Measurements from ENCODE around the gene DIPK1A.

DIPK1A gene

DNA sequence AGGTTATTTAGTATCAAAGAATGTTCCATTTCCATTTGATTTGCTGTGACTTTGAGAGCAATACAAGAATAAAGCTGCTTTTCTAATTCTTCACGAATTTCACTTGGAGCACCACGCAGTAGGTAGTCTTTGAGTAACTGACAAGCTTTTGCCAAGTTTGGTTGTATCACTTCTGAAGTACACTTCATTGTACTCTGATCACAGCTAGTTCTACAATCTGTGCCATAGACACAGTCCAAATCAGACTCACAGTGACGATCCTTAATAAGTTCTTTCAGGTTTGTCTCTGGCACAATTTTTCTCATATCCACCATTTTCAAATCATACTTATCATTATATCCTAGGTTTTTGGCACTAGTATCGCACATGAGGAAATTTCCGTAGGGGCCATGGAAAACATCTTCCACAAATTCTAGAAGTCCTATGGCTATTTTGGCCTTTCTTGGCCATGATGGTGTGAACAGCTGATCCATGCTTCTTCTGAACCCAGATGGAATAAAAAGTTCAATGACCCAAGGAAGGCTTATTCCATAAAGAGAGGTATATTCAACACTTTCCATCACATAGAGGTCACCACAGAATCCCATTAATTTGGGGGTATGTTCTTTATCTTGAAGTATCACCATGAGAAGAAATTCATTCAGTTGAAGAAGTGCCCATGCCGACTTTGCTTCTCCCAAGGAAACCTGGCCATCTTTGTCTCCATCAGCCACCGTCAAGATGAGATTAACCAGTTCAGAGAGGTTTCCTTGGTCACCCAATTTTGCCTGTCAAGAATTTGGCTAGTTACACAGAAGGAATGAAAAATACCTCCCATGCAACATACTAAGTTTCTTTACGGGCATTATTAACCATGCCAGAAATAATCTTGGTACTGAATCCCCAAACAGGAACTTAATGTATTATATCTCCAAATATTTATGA is 117.6 kb downstream of the DIPK1A start:
- no peak for DNase-seq (ENCODE audit: low read depth in 2 of 3, low spot score in 1 of 3)

GRCh38 chr1:92843046-92843423 is 118.2 kb downstream of the DIPK1A start:
- DNase-seq (ENCODE audit: low read depth in 2 of 3, low spot score in 1 of 3) = no peak

DNA sequence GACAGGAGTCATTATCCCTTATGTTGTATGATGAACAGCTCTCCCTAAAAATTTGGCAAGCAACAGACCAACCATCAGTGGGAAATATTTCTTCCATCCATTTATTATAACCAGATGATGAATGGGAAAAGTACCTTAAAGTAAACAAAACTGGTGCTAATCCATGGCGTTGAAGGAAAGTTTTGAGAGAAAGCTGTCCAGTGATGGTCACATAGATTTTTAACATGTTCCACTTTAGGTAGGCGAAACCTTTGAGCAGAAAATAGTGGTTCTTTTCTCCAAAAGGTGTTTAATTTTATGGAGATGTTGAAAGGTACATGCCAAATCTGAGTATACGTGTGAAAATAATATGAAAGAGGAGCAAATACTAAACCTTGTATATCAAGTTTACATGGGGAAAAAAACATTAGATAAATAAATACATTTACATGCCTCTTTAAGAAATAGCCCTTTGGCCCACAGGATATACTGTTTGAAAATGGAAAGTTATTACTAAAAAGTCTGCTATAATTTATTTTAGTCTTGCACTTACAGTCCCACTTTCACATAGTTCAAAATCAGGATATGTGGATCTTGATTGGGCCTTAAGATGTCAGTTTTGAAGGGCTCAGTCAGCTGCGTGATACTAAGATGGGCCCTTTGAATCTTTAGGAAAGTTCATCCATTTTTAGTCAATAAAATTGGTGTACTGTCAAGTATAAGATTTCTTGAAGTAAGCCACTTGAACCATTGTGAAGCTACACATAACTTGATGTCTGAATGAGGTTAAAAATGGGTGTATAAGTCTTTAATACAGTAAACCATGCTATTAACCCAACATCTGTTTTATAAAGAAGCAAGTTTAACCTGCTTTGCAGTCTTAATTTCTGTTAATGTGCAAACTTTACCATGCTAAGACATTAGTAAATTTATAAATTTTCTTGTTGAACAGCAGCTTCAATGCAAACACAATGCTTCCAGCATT is 118.9 kb downstream of the DIPK1A start:
- no peak for DNase-seq (ENCODE audit: low read depth in 2 of 3, low spot score in 1 of 3)

GRCh38 chr1:92840600-92840999 is 120.7 kb downstream of the DIPK1A start:
- no peak for DNase-seq (ENCODE audit: low read depth in 2 of 3, low spot score in 1 of 3)

- no peak for DNase-seq (ENCODE audit: low read depth in 2 of 3, low spot score in 1 of 3)
Measured at GRCh38 chr1:92839442-92839841, 121.8 kb downstream of the DIPK1A start.

DNA sequence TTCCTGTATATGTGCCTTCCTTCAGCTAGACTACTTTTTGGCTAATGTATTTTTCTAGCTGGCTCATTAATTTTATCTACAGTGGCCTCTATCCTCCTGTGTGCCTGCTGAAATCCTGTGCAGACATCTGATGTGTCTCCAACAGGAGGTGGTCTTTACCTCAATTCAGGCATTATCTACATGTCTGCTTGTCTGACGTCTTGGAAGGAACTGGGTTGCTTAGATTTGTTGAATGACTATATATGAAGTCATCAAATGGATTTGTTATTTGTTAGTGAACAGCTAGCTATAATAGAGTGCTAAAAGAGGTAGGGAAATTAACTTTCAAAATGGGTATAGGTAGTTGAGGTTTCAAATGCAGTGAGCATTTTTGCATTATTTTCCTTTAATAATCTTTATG is 122.7 kb downstream of the DIPK1A start:
- no peak for DNase-seq (ENCODE audit: low read depth in 2 of 3, low spot score in 1 of 3)

- DNase-seq (ENCODE audit: low read depth in 2 of 3, low spot score in 1 of 3) = no peak
Measured at GRCh38 chr1:92837062-92837461, 124.2 kb downstream of the DIPK1A start.

GRCh38 chr1:92834617-92835016 is 126.6 kb downstream of the DIPK1A start:
- no peak for DNase-seq (ENCODE audit: low read depth in 2 of 3, low spot score in 1 of 3)

DNA sequence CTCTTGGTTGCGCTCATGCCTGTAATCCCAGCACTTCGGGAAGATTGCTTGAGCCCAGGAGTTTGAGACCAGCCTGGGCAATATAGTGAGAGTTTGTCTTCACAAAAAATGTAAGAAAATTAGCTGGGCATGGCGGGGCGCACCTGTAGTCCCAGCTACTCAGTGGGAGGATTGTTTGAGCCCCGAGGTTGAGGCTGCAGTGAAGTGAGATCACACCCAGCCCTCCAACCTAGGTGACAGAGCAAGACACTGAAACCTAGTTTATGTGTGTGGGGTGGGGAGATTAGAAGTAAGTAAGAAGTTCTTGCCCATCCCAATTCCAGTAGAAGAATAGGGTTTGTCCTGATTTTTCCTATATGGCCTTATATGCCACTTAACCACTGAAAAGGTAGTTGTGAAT is 127.4 kb downstream of the DIPK1A start:
- DNase-seq (ENCODE audit: low read depth in 2 of 3, low spot score in 1 of 3) = no peak

DNA sequence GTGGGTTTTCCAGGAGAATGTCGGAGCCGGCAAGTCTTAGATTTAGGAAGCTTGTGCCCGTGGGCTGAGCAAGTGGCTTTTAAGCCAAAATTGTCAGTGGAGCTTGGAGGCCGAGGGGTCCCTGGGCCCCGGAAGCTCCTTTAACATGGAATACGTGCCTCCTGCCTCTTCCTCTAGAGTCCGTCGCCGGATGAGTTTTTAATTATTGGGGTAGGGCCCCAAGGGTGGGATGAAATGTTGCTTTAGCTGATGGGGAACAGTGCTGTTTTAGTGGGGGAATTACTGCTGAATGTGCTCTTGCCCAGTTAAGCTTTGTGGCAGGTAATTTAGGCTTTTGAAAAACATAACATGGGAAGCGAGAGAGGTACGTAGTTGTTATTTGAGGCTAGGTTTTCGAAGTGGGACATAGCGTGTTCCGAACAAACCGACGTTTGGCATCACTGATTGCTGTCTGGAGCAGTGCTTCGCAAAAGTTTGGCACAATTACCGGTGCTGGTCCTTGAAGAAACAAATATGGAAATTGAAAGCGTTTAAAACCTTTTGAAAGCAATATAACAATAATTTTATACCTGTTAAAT is 128.6 kb downstream of the DIPK1A start:
- no peak for DNase-seq (ENCODE audit: low read depth in 2 of 3, low spot score in 1 of 3)

DNA sequence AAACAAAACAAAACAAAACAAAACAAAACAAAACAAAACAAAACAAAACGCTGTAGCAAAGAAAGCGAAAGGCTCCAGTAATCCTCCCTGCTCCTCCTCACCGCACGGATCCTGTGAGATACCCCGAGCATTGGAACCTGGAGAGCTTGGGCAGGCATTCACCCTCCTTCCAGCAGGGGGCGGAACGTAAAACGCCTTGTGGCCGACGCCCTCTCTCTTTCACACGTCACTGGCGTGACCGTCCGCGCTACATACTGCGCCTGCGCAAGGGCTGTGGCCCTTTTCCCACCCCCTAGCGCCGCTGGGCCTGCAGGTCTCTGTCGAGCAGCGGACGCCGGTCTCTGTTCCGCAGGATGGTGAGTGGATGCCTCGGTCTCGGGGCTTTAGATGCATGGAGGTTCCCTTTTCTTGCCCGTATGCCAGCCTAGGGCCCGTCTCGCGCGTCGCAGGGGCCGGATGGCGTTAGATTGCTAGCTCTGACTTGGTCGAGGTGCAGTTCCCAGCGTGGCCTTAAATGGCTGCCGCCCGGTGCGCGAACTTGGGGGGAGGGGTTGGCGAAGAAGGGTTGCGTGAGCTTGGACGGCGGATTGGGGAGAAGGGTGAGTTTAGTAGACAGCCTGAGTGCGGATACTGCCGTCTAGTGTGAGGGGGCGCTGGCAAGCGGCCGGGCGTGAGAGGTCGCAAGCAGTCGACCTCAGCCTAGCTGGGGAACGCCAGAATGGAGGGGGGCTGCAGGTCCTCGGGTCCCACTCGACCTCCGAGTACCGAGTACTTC is 129.3 kb downstream of the DIPK1A start, which contains the start of gene RPL5:
TSS of gene RPL5 (plus strand) at position 279 of the 775 bp plus-strand sequence. CDS start at position 354, 75 bp downstream.
- DNase-seq (ENCODE audit: low read depth in 2 of 3, low spot score in 1 of 3) = peak; percentile 96 to 97 (median 96)

DNA sequence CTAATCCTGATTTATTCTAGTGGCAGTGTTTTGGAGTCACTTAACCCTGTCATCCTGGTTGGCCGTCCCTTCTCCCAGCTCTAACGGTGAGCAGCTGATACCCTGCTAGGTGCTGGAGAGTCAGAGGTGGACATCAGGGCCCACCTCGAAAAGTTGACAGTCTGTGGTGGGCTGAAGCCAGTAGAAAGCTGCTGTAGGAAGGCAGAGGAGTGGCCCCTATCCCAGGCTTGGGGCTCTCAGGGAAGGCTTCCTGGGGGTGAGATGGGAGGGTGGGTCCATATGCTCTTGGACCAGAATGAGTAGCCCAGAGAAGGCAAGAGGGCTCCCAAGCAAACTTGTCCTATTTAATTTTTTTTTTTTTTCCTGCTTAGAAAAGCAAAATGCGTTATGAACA is 129.9 kb downstream of the DIPK1A start:
- DNase-seq (ENCODE audit: low read depth in 2 of 3, low spot score in 1 of 3) = no peak

GRCh38 chr1:92826792-92827191 is 134.5 kb downstream of the DIPK1A start:
- no peak for DNase-seq (ENCODE audit: low read depth in 2 of 3, low spot score in 1 of 3)

- no peak for DNase-seq (ENCODE audit: low read depth in 2 of 3, low spot score in 1 of 3)
Measured at GRCh38 chr1:92822879-92823278, 138.4 kb downstream of the DIPK1A start.

- DNase-seq (ENCODE audit: low read depth in 2 of 3, low spot score in 1 of 3) = no peak
Measured at GRCh38 chr1:92820551-92820950, 140.7 kb downstream of the DIPK1A start.

DNA sequence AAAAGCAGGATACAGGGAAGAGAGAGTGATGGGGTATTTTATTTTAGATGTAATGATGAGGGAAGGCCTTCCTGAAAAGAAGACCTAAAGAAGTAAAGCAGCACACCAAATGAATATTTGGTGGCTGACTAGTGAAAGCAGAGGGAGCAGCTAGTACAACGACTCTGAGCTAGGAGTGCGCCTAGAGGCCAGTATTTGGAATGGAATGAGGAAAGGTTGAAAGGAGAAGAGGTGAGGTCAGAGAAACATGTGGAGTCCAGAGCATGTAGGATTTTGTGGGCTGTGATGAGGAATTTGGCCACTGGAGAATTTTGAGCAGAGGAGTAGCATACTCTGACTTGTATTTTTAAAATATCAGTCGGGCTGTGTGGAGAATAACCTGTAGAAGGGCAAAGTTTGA is 141.2 kb downstream of the DIPK1A start:
- no peak for DNase-seq (ENCODE audit: low read depth in 2 of 3, low spot score in 1 of 3)

DNA sequence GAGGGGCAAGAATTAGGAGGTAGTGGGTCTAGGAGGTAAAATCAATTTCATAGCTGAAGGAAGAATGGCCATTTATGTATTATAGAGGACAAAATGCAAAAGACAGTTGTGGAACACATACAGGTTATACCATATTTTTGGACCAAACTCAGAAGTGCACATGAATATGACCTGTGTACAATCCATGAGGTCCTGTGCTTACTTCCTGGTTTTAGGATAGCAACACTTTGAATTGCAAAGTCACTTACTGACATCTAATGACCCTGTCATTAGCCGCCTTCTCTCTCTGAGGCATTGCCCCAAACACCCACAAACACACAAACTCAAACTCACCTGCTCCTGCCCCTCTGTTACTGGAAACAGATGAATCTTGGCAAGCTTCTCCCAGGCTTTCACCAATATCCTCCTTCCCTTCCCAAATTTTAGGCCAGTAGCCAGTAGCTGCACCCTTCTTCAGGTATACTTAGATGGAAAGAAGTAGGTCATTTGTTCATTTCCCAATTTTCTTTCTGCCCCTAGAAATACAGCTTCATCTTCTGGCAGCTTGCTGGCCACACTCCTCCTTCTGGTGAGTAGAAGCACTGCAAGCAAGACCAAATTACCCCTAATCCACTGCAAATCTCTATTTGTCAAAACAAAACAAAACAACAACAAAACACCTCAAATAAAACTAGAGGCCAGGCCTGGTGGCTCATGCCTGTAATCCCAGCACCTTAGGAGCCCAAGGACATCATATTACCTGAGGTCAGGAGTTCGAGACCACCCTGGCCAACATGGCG is 143.1 kb downstream of the DIPK1A start:
- no peak for DNase-seq (ENCODE audit: low read depth in 2 of 3, low spot score in 1 of 3)

- no peak for DNase-seq (ENCODE audit: low read depth in 2 of 3, low spot score in 1 of 3)
Measured at GRCh38 chr1:92817137-92817697, 144.0 kb downstream of the DIPK1A start.

- no peak for DNase-seq (ENCODE audit: low read depth in 2 of 3, low spot score in 1 of 3)
Measured at GRCh38 chr1:92816732-92817131, 144.5 kb downstream of the DIPK1A start.

DNA sequence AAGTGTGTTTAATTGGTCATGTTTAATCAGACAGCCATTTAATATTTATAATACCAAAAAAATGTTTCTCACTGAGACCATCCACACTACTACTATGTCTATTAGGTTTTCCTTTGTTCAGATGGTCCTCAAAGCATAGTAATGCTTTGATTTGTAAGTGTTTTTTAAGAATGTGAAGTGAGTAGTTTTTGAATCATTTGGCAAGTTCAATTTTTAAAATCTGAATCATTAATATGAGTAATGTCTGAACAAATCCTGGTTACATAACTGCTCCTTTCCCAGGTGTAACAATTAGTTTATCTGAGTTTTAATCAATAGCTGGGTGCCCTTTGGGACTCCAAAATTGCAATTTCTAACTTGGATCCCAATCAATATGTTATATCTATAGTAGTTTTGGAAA is 152.9 kb downstream of the DIPK1A start:
- DNase-seq (ENCODE audit: low read depth in 2 of 3, low spot score in 1 of 3) = no peak
